GM21786 (cell line): ENCODE results near the gene PALLD.
A peak's percentile ranks its signal among the peaks of the same experiment; 100 is the strongest.

Source experiments
- ATAC-seq: cut with Tn5 transposase; IDR thresholded peaks from one replicate; pipeline ENCODE4 v1.9.1; 2021; ENCODE audit not compliant: unreplicated experiment

Gene PALLD

GRCh38 chr4:168524006-168524405 is 27.2 kb downstream of the PALLD start:
- ATAC-seq = no peak

DNA sequence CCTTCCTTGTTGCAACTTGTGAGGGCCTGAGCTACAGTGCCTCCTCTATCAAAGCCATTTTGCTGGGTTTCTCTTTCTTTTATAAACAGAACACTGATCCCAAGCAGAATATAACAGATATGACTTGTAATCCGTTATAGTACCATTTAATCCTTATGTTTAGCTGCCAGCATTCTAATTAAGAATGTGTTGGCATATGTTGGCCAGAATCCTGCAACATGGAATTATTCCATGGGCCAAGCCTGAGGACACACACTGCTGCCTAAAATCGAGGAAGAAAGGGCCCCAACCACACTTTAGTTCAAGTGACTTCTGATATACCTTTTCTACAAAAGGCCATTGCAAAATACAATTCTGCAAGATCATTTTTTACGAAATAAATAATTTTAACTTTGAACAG is 28.0 kb downstream of the PALLD start:
- ATAC-seq = no peak

DNA sequence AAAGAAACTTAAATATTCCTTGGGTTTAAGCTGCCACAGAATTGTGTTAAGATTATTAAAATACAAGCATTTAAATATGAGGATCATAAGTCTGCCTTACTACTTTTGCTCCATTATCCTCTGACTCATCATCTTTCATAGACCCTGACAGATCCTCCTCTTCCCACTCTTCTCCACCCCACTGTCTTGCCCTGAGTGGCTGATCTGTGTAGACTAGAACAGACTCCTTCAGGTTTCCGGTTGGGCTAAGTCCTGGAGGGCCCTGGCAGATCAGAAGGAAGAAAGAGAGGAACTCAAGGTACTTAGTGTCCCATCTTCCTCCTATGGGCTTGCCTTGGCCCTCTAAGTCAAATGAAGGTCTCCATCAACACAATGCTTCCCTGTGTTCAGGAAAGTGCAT is 30.7 kb downstream of the PALLD start:
- no peak for ATAC-seq

GRCh38 chr4:168528131-168528949 is 31.5 kb downstream of the PALLD start:
- ATAC-seq = no peak

DNA sequence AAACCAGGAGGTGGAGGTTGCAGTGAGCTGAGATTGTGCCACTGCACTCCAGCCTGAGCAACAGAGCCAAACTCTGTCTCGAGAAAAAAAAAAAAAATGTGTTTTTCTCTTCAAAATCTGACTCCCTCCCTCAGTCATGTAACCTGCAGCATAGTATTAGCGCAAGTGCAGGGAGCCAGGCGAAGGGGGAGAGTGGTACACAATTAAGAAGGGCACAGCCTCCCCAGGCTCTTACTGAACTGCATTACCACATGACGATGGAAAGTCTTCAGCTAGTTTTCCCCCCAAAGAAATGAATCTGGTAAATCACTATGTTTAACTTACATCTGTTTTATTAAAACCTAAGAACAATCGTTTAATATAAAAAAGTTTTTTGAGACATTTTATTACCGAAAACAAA is 32.4 kb downstream of the PALLD start:
- ATAC-seq = no peak

DNA sequence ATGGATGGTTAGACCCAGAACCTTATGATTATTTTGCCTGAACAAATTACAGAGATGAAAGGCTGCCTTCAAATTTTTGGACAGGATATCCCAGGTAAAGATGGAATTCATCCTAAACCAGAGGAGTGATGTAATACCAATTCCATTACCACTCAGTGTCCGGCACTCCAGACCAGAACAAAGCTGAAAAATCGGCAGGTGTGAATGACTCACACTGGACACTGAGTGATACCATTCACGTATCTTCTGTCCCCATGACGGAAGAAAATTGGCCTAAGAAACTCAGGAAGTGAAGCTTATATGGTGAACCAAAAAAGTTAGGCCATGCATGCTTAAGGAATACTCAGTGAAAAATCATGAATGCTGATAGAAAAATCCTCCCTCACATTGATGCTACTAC is 34.5 kb downstream of the PALLD start:
- no peak for ATAC-seq

DNA sequence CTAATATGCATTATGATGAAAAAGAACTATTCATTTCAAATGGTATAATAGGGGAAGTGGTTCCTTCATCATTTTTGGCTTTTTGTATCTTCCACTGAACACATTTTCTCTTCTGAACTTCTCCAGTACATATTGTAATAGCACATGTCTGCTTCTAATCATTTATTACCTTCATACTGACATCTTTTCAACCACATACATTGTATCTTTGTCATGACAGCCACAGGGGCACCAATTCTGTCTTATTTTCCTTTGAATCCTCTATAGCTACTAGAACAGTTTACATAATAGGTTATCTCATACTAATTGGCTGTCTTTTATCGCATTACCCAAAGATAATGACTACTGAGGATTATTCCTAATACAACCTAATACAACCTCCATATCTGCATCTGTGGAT is 37.7 kb downstream of the PALLD start:
- no peak for ATAC-seq

- ATAC-seq = no peak
Measured at GRCh38 chr4:168535689-168536088, 38.8 kb downstream of the PALLD start.

GRCh38 chr4:168536448-168536847 is 39.6 kb downstream of the PALLD start:
- no peak for ATAC-seq

- no peak for ATAC-seq
Measured at GRCh38 chr4:168537086-168537485, 40.2 kb downstream of the PALLD start.

- no peak for ATAC-seq
Measured at GRCh38 chr4:168537571-168537970, 40.7 kb downstream of the PALLD start.

DNA sequence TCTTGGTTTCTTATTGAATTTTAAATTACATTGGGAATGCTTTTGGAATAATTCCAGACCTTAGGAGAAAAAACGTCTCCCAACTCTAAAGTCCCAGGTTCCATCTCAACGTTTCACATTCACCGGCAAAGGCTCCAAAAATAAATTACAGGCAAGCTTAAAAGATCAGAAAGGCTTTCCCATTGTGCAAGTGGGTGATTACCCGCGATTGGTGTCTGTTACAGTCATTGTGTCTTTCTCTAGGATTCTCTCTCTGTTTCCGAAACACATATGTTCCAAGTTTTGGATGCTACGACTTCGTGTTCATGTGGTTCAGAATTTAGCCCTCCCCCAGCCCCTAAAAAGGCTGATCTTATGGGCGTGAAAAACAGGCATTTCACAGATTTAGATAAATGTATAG is 41.8 kb downstream of the PALLD start:
- ATAC-seq = no peak

DNA sequence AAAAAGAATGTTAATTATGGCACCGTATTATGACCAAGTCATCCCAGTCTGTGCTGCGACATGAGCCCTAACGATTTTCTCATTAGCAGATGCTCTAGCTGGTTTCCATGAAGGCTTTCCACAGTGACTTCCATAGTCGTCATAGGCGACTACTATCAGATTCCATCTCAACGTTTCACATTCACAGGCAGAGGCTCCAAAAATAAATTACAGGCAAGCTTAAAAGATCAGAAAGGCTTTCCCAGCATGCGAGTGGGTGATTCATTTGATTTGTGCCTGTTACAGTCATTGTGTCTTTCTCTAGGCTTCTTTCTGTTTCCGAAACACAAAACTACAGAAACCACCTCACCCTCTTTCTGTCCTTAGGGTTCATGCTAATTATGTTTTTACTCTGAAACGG is 43.2 kb downstream of the PALLD start:
- no peak for ATAC-seq

- no peak for ATAC-seq
Measured at GRCh38 chr4:168540503-168541265, 43.8 kb downstream of the PALLD start.

DNA sequence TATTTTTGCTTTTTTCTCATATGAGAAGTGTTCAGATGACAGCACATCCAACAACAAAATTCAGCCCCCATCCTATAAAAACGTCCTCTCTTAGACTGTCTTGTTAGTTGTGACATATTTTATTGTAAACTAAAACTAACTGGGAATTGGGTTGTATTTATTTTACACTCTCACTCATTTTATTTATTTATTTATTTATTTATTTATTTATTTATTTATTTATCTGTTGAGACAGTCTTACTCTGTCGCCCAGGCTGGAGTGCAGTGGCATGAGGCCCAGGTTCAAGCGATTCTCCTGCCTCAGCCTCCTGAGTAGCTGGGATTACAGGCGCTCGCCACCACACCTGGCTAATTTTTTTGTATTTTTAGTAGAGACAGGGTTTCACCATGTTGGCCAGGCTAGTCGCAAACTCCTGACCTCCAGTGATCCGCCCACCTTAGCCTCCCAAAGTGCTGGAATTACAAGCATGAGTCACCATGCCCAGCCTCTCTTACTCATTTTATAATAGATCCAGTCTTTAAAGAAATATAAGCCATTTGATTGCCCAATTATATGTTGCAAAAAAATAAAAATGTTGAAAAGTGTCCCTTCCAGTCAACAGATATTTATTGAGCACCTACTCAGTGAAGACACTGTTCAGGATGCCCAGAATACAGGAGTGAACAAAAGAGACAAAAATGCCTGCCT is 44.6 kb downstream of the PALLD start:
- ATAC-seq = no peak

DNA sequence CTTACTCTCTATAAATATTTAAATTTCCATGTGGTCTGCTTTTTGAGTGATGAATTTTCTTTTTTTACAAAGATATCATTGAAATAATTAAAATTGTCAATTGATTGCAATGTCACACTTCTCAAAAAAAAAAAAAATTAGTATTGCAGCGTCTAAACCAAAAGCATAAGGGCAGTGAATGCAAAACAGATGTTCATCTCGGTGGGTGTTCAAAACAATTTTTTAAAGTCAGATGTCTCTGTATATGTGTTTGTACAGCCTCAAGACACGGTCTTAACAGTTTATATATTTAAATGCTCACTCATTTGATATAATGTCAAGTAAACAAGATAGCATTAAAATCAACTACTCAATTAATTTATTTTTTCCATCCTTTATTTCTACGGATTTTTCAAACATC is 52.3 kb downstream of the PALLD start:
- ATAC-seq = no peak

DNA sequence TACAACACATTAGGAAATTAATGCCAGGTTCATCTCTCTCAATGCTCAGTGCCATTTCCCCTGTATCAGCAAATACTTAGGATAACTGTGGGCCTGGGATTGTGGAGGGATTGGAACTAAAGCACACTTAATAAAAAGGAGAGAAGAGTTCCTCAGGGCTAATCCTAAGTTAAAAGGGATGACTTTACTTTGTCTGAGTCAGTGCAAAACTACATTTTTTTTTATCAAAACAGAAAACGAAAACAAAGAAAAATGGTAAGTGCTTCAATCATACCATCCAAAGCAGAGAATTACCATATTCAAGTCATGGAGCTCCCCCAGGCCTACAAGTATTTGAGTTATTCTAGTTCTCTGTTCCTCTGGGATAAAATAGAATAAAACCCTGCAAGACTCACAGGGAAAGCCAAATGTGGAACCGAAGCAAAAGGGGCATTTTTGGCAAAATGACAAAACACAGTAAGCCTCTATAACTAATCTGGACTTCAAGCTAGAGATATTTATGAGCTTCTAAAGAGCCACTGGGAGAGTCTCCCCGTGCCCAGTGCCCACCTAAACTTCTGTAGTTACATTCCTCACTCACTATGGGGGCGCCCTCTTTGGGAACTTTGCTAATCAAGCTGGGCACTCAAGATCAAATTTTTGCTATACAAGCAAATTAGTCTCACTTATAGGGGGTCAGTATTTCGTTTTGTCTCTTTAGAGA is 53.4 kb downstream of the PALLD start:
- no peak for ATAC-seq

DNA sequence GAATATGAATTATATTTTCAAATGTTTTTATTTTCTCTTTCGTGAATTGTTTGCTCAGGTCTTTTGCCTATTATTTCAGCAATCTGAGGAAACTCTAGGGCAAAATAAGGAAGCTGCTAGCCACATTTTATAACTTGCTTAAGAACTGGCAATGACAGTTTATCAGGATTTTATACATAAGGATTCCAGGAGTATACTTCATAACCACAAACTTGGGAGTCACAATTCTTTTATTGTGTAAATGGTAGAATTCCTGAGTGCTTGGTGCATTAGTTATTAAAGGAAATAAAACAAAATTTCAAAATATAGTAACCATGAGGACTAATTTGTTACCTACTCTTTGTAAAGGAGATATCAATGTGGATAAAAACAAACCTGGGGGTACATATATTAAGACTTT is 54.4 kb downstream of the PALLD start:
- no peak for ATAC-seq

DNA sequence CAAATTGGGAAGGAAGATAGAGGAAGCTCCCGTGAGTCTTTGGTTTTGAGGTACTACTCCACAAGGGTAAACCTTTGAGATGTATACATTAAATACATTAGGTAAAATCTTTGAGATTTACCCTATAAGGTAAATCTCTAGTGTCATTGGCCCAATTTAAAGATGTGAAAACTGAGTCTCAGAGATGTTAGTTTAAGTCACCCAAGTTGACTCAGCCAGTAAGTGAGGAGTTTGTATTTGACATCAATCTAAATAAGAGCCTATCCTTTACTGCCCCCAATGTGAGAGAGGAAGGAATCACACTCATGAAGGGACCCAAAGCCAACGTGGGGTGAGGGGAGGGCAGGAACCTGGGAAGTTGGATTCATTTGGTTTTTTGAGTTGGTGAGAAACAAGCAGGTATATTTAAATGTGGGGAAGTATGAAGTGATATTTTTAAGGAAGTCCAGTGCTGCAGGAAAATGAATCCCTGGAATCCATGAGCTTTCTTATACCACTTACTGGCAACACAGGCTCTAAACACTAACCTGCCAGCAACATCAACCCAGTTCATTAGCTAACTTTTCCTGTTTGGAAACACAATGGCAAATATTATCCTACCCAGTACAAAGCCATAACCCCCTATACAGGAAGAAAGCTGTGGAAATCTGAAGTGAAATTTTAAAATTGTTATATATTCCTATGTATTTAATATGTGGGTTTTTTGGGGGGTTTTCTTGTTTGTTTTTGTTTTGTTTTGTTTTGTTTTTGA is 55.3 kb downstream of the PALLD start:
- ATAC-seq = peak; percentile 61

- no peak for ATAC-seq
Measured at GRCh38 chr4:168553714-168554370, 57.0 kb downstream of the PALLD start.
